ENCODE results near the gene FOXI2.

Gene FOXI2

GRCh38 chr10:127776816-127777215 is 39.8 kb downstream of the FOXI2 start:
- Mint-ChIP-seq H3K4me1 (no peaks in the 10 kb centered on the region), H3K9me3 (no peaks in the 10 kb centered on the region), H3K27ac (no peak overlapping the region), H3K36me3 (no peaks in the 10 kb centered on the region), H3K4me3 (no peak overlapping the region), H3K27me3 (peaks cover 16% of the 10 kb centered on the region)
- ATAC-seq: no peak

- H3K36me3 Mint-ChIP-seq: no peaks in the 10 kb centered on the region
- ATAC-seq: no peak
- no peak overlapping the region for H3K27ac Mint-ChIP-seq
- H3K27me3 Mint-ChIP-seq: peaks cover 16% of the 10 kb centered on the region
- H3K4me1 Mint-ChIP-seq: no peaks in the 10 kb centered on the region
- H3K4me3 Mint-ChIP-seq: no peak overlapping the region
- no peaks in the 10 kb centered on the region for H3K9me3 Mint-ChIP-seq
These were observed 44.4 kb downstream of the FOXI2 start for GRCh38 chr10:127781412-127781811.

- Mint-ChIP-seq H3K4me3 (no peak overlapping the region), H3K27ac (no peak overlapping the region), H3K36me3 (no peaks in the 10 kb centered on the region), H3K9me3 (peaks cover 7% of the 10 kb centered on the region), H3K27me3 (no peaks in the 10 kb centered on the region), H3K4me1 (no peaks in the 10 kb centered on the region)
- ATAC-seq: no peak
These were observed 50.9 kb downstream of the FOXI2 start for GRCh38 chr10:127787873-127788272.

GRCh38 chr10:127790066-127790624 is 53.2 kb downstream of the FOXI2 start:
- ATAC-seq: no peak
- Mint-ChIP-seq H3K4me1 (no peaks in the 10 kb centered on the region), H3K4me3 (no peak overlapping the region), H3K27me3 (no peaks in the 10 kb centered on the region), H3K36me3 (no peaks in the 10 kb centered on the region), H3K9me3 (peaks cover 7% of the 10 kb centered on the region), H3K27ac (no peak overlapping the region)
